T-helper 2 cell treated with Interferon-gamma antibody and Interleukin-4, amounts not matched to agents 5 μg/mL and 100 μg/mL, for 36 hours (primary cell): Measurements from ENCODE around the gene UVRAG.

Experiments
- DNase-seq: peaks from one replicate; pipeline ENCODE4 v3.0.0; 2021; ENCODE audit warnings: low spot score
- H3K27ac Mint-ChIP-seq: one replicate; pipeline ENCODE4 v1.8.0; 2021; ENCODE audit warnings: mild to moderate bottlenecking, mixed read lengths
- H3K27me3 Mint-ChIP-seq: one replicate; pipeline ENCODE4 v1.8.0; 2021; ENCODE audit warnings: low read depth, mixed read lengths
- H3K36me3 Mint-ChIP-seq: one replicate; pipeline ENCODE4 v1.8.0; 2021; ENCODE audit warnings: low read depth, mixed read lengths
- H3K4me1 Mint-ChIP-seq: one replicate; pipeline ENCODE4 v1.8.0; 2021; ENCODE audit warnings: low read depth, mixed read lengths
- H3K4me3 Mint-ChIP-seq: one replicate; pipeline ENCODE4 v1.8.0; 2022; ENCODE audit warnings: mild to moderate bottlenecking, moderate library complexity, mixed read lengths
- H3K9me3 Mint-ChIP-seq: one replicate; pipeline ENCODE4 v1.8.0; 2021; ENCODE audit warnings: mixed read lengths

The UVRAG gene

DNA sequence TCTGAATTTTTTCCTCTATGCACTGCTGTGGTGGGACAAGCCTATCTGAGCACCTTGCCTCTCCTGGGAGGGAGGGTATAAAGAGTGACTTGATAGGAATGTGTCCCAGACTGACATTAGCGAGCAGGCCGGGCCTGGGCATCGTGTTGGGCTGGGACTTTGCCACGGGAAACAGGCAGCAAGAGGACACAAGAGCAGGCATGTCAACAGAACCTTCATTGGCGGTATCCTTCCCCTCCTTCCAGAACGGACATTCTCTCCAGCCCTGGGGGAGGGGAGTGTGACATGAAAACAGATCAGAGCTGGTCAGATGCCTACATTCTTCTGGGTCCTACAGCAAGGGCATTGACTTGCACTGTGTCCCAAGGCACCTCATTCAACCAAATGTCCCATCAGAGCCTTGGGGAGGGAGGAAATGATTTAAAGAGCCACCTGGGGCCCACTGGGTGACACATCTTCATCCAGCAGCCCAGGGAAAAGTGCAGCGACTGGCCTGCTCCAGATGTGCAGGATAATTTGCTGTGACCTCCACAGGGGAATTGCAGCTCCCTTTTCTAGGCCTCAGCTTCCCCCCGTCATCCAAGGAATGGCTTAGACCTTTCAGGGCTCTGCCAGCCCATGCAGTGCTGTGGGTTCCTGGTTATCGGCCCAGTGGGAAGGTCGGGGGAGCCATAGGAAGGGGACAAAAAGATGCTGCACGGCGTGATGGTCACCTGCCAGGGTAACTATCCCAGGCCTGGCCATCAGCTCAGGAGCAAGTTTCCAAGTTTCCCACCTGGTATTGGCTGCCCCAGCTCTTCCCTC is 21.8 kb upstream of the UVRAG start:
- no peak for DNase-seq
- no peak overlapping the region for H3K4me3 Mint-ChIP-seq
- no peaks in the 10 kb centered on the region for H3K27me3 Mint-ChIP-seq
- H3K36me3 Mint-ChIP-seq: no peaks in the 10 kb centered on the region
- H3K27ac Mint-ChIP-seq: no peak overlapping the region
- no peaks in the 10 kb centered on the region for H3K9me3 Mint-ChIP-seq
- H3K4me1 Mint-ChIP-seq: no peaks in the 10 kb centered on the region

- H3K27me3 Mint-ChIP-seq: no peaks in the 10 kb centered on the region
- no peaks in the 10 kb centered on the region for H3K36me3 Mint-ChIP-seq
- no peaks in the 10 kb centered on the region for H3K4me1 Mint-ChIP-seq
- DNase-seq: no peak
- H3K9me3 Mint-ChIP-seq: no peaks in the 10 kb centered on the region
- H3K27ac Mint-ChIP-seq: no peak overlapping the region
- H3K4me3 Mint-ChIP-seq: no peak overlapping the region
Observed at GRCh38 chr11:75793966-75794365, 21.0 kb upstream of the UVRAG start.

GRCh38 chr11:75795276-75796090 is 19.5 kb upstream of the UVRAG start:
- no peaks in the 10 kb centered on the region for H3K36me3 Mint-ChIP-seq
- no peaks in the 10 kb centered on the region for H3K9me3 Mint-ChIP-seq
- H3K27me3 Mint-ChIP-seq: no peaks in the 10 kb centered on the region
- peaks cover under 1% of the 10 kb centered on the region for H3K4me1 Mint-ChIP-seq
- no peak for DNase-seq
- H3K4me3 Mint-ChIP-seq: no peak overlapping the region
- H3K27ac Mint-ChIP-seq: no peak overlapping the region

DNA sequence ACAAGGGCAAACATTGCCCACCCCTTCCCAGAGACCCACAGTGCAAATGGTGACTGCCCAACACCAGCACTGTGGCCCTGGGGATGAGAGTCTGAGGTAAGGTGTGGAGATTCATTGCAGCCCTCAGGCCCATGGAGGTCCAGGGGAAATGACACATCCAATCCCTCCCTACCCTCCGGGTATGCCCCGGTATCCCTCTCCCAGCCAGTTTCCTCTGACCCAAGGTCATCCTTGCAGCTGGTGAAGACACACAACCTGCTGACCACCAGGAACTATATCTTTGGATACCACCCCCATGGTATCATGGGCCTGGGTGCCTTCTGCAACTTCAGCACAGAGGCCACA is 18.9 kb upstream of the UVRAG start:
- Mint-ChIP-seq H3K4me1 (peaks cover 7% of the 10 kb centered on the region), H3K27me3 (no peaks in the 10 kb centered on the region), H3K4me3 (no peak overlapping the region), H3K27ac (no peak overlapping the region), H3K9me3 (no peaks in the 10 kb centered on the region), H3K36me3 (no peaks in the 10 kb centered on the region)
- DNase-seq: no peak

GRCh38 chr11:75797116-75797515 is 17.9 kb upstream of the UVRAG start:
- H3K9me3 Mint-ChIP-seq: no peaks in the 10 kb centered on the region
- H3K36me3 Mint-ChIP-seq: no peaks in the 10 kb centered on the region
- H3K27ac Mint-ChIP-seq: no peak overlapping the region
- no peak for DNase-seq
- H3K4me1 Mint-ChIP-seq: peaks cover 17% of the 10 kb centered on the region
- no peaks in the 10 kb centered on the region for H3K27me3 Mint-ChIP-seq
- no peak overlapping the region for H3K4me3 Mint-ChIP-seq

GRCh38 chr11:75797792-75798191 is 17.2 kb upstream of the UVRAG start:
- no peaks in the 10 kb centered on the region for H3K36me3 Mint-ChIP-seq
- no peaks in the 10 kb centered on the region for H3K27me3 Mint-ChIP-seq
- no peak overlapping the region for H3K27ac Mint-ChIP-seq
- H3K4me3 Mint-ChIP-seq: no peak overlapping the region
- no peaks in the 10 kb centered on the region for H3K9me3 Mint-ChIP-seq
- no peak for DNase-seq
- peaks cover 22% of the 10 kb centered on the region for H3K4me1 Mint-ChIP-seq

DNA sequence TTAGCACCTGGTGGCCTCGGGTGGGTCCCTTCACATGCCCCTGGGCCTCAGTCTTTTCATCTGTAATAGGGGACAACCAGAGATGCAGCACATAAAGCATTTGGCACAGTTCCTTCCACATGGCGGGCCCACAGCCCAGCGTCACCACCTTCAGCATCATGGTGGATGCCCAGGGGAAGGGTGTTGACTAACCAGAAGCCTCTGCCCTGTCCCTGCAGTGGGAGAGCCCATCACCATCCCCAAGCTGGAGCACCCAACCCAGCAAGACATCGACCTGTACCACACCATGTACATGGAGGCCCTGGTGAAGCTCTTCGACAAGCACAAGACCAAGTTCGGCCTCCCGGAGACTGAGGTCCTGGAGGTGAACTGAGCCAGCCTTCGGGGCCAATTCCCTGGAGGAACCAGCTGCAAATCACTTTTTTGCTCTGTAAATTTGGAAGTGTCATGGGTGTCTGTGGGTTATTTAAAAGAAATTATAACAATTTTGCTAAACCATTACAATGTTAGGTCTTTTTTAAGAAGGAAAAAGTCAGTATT is 14.8 kb upstream of the UVRAG start:
- Mint-ChIP-seq H3K27me3 (no peaks in the 10 kb centered on the region), H3K4me1 (peaks cover 22% of the 10 kb centered on the region), H3K4me3 (no peak overlapping the region), H3K36me3 (no peaks in the 10 kb centered on the region), H3K27ac (no peak overlapping the region), H3K9me3 (no peaks in the 10 kb centered on the region)
- no peak for DNase-seq

- no peaks in the 10 kb centered on the region for H3K9me3 Mint-ChIP-seq
- peak overlapping the region; percentile 67 for H3K27ac Mint-ChIP-seq
- H3K4me1 Mint-ChIP-seq: peaks cover 22% of the 10 kb centered on the region
- no peak for DNase-seq
- no peaks in the 10 kb centered on the region for H3K27me3 Mint-ChIP-seq
- H3K4me3 Mint-ChIP-seq: peak overlapping the region; percentile 41
- no peaks in the 10 kb centered on the region for H3K36me3 Mint-ChIP-seq
Observed at GRCh38 chr11:75800728-75801361, 14.2 kb upstream of the UVRAG start.

- Mint-ChIP-seq H3K9me3 (no peaks in the 10 kb centered on the region), H3K4me1 (peaks cover 22% of the 10 kb centered on the region), H3K4me3 (peak overlapping the region; percentile 41), H3K27me3 (peaks cover 2% of the 10 kb centered on the region), H3K27ac (peak overlapping the region; percentile 67), H3K36me3 (no peaks in the 10 kb centered on the region)
- no peak for DNase-seq
Observed at GRCh38 chr11:75801362-75802020, 13.5 kb upstream of the UVRAG start.

DNA sequence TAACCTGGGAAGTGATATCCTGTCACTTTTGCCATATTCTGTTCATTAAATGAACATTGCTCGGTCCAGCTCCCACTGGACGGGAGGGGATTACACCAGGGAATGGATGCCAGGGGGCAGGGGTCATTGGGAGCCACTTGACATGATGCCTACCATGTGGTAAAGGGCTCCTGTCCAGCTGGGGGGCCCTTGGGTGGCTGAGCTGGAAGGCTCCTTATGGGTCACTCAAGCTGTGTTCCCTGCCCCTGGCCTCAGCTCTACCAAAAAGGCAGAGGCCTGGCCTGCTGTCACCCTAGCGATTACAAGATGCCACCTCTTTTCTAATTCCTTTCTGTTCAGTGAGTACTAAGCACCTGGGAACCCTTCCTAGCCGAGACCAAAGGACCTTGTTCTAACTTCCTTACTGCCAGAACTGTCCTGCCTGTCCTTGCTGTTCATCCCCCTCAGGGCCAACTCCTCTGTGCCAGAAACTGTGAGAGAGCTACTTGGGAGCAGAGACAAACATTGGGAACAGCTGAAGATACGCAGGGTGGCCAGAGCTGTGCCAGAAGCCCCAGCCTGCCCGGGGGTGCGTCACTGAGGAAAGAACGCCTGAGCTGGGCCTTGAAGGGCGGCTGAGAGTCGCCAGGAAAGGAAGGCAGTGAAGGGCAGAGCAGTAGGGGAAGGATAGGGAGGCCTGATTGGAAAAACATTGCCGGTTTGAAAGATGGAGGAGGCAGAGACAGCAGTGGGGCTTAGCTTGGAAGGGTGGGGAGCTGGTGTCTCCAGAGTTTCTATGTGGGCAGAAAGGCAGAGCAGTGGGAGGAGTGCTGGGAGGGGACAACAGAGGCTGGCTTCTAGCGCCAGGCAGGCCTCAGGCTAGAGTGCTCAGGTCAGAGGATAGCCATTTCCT is 12.7 kb upstream of the UVRAG start:
- Mint-ChIP-seq H3K4me3 (no peak overlapping the region), H3K27ac (peak overlapping the region; percentile 67), H3K27me3 (peaks cover 2% of the 10 kb centered on the region), H3K9me3 (no peaks in the 10 kb centered on the region), H3K36me3 (no peaks in the 10 kb centered on the region), H3K4me1 (peaks cover 22% of the 10 kb centered on the region)
- no peak for DNase-seq

DNA sequence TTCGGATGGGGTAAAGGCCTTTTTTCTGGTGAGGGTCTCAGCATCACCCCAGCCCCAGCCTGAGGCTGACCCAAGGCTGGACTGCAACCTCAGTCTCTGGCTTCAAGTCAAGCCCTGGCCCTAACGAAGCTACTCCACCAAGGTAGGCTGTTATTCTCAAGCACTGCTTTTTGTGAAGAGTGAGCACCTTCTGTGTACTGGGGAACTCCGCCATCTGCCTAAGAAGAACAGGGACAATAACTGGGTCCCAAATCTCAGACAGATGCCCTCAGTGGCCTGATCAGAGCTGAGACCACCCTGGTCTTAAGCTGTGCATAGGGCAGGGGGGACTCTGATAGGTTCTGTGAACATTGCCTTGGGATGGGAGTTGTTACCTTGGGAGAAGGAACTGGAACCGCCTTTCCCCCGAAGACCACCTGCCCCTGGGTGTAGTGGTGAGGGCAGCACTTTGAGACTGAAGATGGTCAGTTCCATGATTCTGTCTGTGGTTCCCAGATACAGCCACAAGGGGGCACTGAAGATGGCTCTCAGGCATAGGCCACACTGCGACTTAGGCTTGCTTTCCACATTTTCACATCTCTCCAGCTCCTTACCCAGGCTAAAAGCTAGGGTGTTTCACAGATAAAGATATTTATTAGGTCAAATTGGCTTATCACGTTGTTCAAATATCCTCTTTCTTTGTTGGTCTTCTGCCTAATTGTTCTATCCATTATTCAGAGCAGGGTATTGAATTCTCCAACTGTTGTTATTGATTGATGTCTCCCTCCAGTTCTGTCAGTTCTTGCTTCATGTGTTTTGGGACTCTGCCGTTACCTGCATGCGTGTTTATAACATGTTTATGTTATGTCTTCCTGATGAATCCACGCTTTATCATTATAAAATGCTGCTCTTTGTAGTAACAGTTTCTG is 11.8 kb upstream of the UVRAG start:
- Mint-ChIP-seq H3K4me3 (no peak overlapping the region), H3K27ac (no peak overlapping the region), H3K27me3 (peaks cover 2% of the 10 kb centered on the region), H3K4me1 (peaks cover 22% of the 10 kb centered on the region), H3K36me3 (no peaks in the 10 kb centered on the region), H3K9me3 (no peaks in the 10 kb centered on the region)
- DNase-seq: peak; percentile 50

GRCh38 chr11:75809111-75809510 is 5.9 kb upstream of the UVRAG start:
- H3K9me3 Mint-ChIP-seq: no peaks in the 10 kb centered on the region
- H3K27me3 Mint-ChIP-seq: peaks cover 2% of the 10 kb centered on the region
- H3K36me3 Mint-ChIP-seq: no peaks in the 10 kb centered on the region
- no peak for DNase-seq
- H3K4me1 Mint-ChIP-seq: peaks cover 10% of the 10 kb centered on the region
- H3K27ac Mint-ChIP-seq: no peak overlapping the region
- H3K4me3 Mint-ChIP-seq: no peak overlapping the region
